ENCODE results near the gene NEK11.
A peak's percentile ranks its signal among the peaks of the same experiment; 100 is the strongest.

The NEK11 gene

DNA sequence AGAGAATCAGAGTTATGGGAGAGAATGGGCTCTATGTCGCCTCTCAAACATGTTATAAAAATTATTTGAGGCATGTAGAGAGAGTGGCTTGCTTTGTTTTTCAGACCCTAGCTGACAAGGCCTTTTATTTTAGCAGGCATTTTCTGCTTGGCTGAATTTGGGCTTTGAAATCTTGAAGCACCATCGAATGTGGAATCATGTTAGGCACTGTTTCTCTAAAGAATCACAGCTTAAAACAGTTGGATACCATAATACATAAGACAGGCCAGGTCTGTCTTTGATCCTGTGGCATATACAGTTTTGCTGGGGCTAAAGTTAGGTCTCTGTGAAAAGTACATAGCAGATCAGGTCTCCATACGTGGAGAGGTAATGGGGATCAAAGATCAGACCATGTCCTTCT, 142.7 kb downstream of the NEK11 start:
- no peak overlapping the region for H3K27ac Mint-ChIP-seq (ENCODE audit: low read depth)
- DNase-seq (ENCODE audit: low spot score in 2 of 2): no peak

GRCh38 chr3:131172502-131173200, 146.0 kb downstream of the NEK11 start:
- Mint-ChIP-seq H3K4me1 (peaks cover 23% of the 10 kb centered on the region), H3K27me3 (no peaks in the 10 kb centered on the region), H3K27ac (ENCODE audit: low read depth) (no peak overlapping the region), H3K9me3 (no peaks in the 10 kb centered on the region), H3K4me3 (no peak overlapping the region), H3K36me3 (ENCODE audit: insufficient read depth) (no peaks in the 10 kb centered on the region)
- DNase-seq (ENCODE audit: low spot score in 2 of 2) (no peak), ATAC-seq (replicated peaks; ENCODE audit: extremely low read depth, poor library complexity, severe bottlenecking) (no peak)

More for the DNA sequence above, 142.7 kb downstream of the NEK11 start:
- H3K4me1 Mint-ChIP-seq: peaks cover 10% of the 10 kb centered on the region
- H3K9me3 Mint-ChIP-seq: no peaks in the 10 kb centered on the region
- no peak for ATAC-seq (replicated peaks; ENCODE audit: extremely low read depth, poor library complexity, severe bottlenecking)
- H3K27me3 Mint-ChIP-seq: no peaks in the 10 kb centered on the region
- no peak overlapping the region for H3K4me3 Mint-ChIP-seq
- no peaks in the 10 kb centered on the region for H3K36me3 Mint-ChIP-seq (ENCODE audit: insufficient read depth)

DNA sequence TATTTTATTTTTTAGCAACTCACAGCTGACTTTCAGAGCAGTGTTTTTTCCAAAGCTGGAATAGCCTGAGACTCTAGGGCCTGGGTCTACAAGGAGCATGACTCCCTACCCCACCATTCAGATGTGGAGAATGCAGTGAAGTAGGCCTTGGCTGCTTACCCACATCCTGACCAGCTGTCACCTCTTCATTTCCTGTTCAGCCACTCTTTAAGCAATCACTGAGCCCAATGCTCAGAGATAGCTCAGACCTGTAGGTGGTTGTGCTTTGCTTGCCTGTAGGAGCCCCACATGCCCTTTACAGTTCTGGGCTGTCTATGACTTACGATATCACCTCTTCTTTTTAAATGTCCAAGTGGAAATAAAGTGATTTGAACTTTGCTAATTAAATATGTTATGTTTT, 148.1 kb downstream of the NEK11 start:
- H3K9me3 Mint-ChIP-seq: no peaks in the 10 kb centered on the region
- DNase-seq (ENCODE audit: low spot score in 2 of 2) (no peak), ATAC-seq (replicated peaks; ENCODE audit: extremely low read depth, poor library complexity, severe bottlenecking) (peak; percentile 89)
- no peaks in the 10 kb centered on the region for H3K27me3 Mint-ChIP-seq
- no peak overlapping the region for H3K4me3 Mint-ChIP-seq
- H3K27ac Mint-ChIP-seq (ENCODE audit: low read depth): no peak overlapping the region
- H3K36me3 Mint-ChIP-seq (ENCODE audit: insufficient read depth): no peaks in the 10 kb centered on the region
- peaks cover 23% of the 10 kb centered on the region for H3K4me1 Mint-ChIP-seq

DNA sequence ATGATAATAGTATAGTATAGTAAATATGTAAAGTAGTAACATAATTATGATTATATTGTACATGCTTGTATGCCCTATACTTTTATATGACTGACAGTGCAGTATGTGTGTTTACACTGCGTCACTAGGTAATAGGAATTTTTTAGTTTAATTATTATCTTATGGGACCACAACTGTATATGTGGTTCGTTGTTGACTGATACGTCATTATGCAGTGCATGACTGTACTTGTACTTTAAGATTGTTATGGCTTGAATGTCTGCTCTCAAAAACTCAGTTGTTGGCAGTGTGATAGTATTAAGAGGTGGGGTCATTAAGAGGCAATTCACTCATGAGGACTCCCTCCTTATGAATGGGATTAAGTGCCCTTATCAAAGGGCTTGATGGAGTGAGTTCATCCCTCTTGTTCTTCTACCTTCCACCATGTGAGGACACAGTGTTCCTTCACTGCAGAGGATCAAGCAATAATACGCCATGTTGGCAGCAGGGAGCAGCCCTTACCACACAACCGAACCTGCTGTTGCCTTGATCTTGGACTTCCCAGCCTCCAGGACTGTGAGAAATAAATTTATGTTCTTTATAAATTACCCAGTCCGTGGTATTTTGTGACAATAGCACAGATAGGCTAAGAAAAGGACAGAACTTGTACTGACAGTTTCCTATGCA, 152.2 kb downstream of the NEK11 start:
- Mint-ChIP-seq H3K4me3 (no peak overlapping the region), H3K27me3 (no peaks in the 10 kb centered on the region), H3K9me3 (no peaks in the 10 kb centered on the region), H3K4me1 (peaks cover 15% of the 10 kb centered on the region), H3K36me3 (ENCODE audit: insufficient read depth) (no peaks in the 10 kb centered on the region), H3K27ac (ENCODE audit: low read depth) (no peak overlapping the region)
- ATAC-seq (replicated peaks; ENCODE audit: extremely low read depth, poor library complexity, severe bottlenecking) (no peak), DNase-seq (ENCODE audit: low spot score in 2 of 2) (no peak)

DNA sequence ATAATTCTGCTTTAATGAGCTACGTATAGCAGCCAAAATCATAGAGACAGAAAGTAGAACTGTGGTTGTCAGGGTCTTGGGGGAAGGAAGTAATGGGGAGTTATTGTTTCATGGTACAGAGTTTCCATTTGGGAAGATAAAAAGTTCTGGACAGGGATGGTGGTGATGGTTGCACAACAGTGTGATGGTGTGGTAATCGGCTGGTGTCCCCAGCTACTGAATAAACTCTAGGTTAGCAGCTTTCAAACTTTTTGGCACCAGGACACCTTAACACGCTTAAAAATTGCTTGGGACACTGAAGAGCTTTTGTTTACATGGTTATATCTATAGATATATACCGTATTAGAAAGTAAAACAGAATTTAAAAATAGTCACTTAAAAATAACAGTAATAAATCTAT, 166.0 kb downstream of the NEK11 start:
- no peak overlapping the region for H3K27ac Mint-ChIP-seq (ENCODE audit: low read depth)
- no peaks in the 10 kb centered on the region for H3K36me3 Mint-ChIP-seq (ENCODE audit: insufficient read depth)
- DNase-seq (ENCODE audit: low spot score in 2 of 2): no peak
- no peak overlapping the region for H3K4me3 Mint-ChIP-seq
- no peaks in the 10 kb centered on the region for H3K27me3 Mint-ChIP-seq
- no peak for ATAC-seq (replicated peaks; ENCODE audit: extremely low read depth, poor library complexity, severe bottlenecking)
- no peaks in the 10 kb centered on the region for H3K9me3 Mint-ChIP-seq
- no peaks in the 10 kb centered on the region for H3K4me1 Mint-ChIP-seq

DNA sequence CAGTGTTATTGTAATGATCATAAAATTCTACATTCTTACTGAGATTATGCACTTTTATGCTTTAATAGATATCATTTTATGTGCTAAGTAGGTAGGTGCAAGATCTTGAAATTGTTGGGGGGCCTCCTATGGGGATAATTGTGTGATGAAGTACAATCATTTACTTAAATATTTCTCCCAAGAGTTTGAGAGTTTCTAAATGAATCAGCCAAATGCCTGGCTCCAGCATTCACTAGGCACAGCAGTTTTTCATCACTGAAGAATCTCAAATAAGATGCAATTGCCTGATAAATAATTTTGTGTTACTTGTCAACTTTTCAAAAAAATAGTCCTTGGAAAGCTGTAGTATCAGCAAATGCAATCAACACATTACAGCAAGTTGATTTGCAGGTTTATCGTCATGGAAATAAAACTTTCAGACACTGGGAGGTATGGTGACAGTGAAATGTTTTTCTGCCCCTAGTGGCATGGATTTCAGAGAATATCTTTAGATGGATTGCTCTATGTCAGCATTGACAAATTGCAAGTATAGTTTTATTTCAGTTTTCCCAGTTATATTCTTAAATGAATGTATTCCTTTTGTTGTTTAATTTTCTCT, 167.1 kb downstream of the NEK11 start:
- no peak for ATAC-seq (replicated peaks; ENCODE audit: extremely low read depth, poor library complexity, severe bottlenecking)
- Mint-ChIP-seq H3K9me3 (no peaks in the 10 kb centered on the region), H3K27me3 (no peaks in the 10 kb centered on the region), H3K36me3 (ENCODE audit: insufficient read depth) (no peaks in the 10 kb centered on the region), H3K27ac (ENCODE audit: low read depth) (no peak overlapping the region), H3K4me1 (no peaks in the 10 kb centered on the region), H3K4me3 (no peak overlapping the region)
- no peak for DNase-seq (ENCODE audit: low spot score in 2 of 2)

- no peaks in the 10 kb centered on the region for H3K27me3 Mint-ChIP-seq
- no peaks in the 10 kb centered on the region for H3K36me3 Mint-ChIP-seq (ENCODE audit: insufficient read depth)
- no peaks in the 10 kb centered on the region for H3K9me3 Mint-ChIP-seq
- H3K4me3 Mint-ChIP-seq: no peak overlapping the region
- ATAC-seq (replicated peaks; ENCODE audit: extremely low read depth, poor library complexity, severe bottlenecking): no peak
- DNase-seq (ENCODE audit: low spot score in 2 of 2): no peak
- H3K27ac Mint-ChIP-seq (ENCODE audit: low read depth): no peak overlapping the region
- no peaks in the 10 kb centered on the region for H3K4me1 Mint-ChIP-seq
Measured at GRCh38 chr3:131194816-131195215, 168.1 kb downstream of the NEK11 start.

DNA sequence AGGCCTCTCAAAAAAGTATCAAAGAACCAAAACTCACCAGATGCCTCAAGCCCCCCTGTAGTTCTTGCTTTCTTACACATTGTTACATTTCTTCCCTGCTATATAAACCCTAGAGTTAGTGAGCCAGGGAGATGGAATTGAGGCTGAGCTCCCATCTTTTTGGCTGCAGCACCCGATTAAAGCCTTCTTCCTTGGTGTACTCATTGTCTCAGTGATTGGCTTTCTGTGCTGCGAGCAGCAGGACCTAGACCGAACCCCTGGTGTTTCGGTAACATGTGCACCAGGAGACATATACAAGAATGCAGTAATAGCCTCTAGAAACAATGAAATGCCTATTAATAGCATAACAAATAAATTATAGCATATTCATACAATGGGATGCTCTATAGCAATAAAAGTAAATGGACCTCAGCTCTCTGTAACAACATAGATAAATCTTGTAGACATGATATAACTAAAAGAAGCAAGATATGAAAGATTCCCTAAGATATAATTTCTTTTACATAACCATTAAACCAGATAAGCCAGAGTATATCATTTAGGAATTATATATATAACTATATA, 174.0 kb downstream of the NEK11 start:
- no peak overlapping the region for H3K27ac Mint-ChIP-seq (ENCODE audit: low read depth)
- no peak for DNase-seq (ENCODE audit: low spot score in 2 of 2)
- no peak for ATAC-seq (replicated peaks; ENCODE audit: extremely low read depth, poor library complexity, severe bottlenecking)

DNA sequence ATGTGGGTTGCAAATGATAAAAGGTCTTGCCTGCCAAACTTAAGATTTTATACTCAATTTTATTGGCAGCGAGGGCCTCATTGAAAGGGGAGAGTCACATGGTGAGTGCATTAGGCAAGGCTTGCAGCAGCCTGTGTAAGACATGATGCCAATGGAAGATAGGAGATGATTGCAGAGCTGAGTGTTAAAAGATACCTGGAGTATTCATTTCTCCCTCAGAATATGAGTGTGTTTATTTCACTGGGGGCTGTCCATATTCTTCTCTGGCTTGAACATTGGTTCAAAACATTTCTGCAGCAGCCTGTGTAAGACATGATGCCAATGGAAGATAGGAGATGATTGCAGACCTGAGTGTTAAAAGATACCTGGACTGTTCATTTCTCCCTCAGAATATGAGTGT, 189.7 kb downstream of the NEK11 start:
- Mint-ChIP-seq H3K36me3 (ENCODE audit: insufficient read depth) (no peaks in the 10 kb centered on the region), H3K27me3 (peaks cover 26% of the 10 kb centered on the region), H3K4me3 (no peak overlapping the region), H3K27ac (ENCODE audit: low read depth) (no peak overlapping the region), H3K4me1 (no peaks in the 10 kb centered on the region), H3K9me3 (peaks cover 5% of the 10 kb centered on the region)
- ATAC-seq (replicated peaks; ENCODE audit: extremely low read depth, poor library complexity, severe bottlenecking): no peak
- no peak for DNase-seq (ENCODE audit: low spot score in 2 of 2)

More for the DNA sequence above, 174.0 kb downstream of the NEK11 start:
- no peaks in the 10 kb centered on the region for H3K27me3 Mint-ChIP-seq
- H3K9me3 Mint-ChIP-seq: peaks cover 10% of the 10 kb centered on the region
- no peak overlapping the region for H3K4me3 Mint-ChIP-seq
- no peaks in the 10 kb centered on the region for H3K4me1 Mint-ChIP-seq
- H3K36me3 Mint-ChIP-seq (ENCODE audit: insufficient read depth): no peaks in the 10 kb centered on the region

- no peaks in the 10 kb centered on the region for H3K4me1 Mint-ChIP-seq
- ATAC-seq (replicated peaks; ENCODE audit: extremely low read depth, poor library complexity, severe bottlenecking): no peak
- no peak for DNase-seq (ENCODE audit: low spot score in 2 of 2)
- peaks cover under 1% of the 10 kb centered on the region for H3K9me3 Mint-ChIP-seq
- no peak overlapping the region for H3K4me3 Mint-ChIP-seq
- H3K36me3 Mint-ChIP-seq (ENCODE audit: insufficient read depth): no peaks in the 10 kb centered on the region
- H3K27me3 Mint-ChIP-seq: peaks cover 26% of the 10 kb centered on the region
- no peak overlapping the region for H3K27ac Mint-ChIP-seq (ENCODE audit: low read depth)
Measured at GRCh38 chr3:131216801-131217200, 190.1 kb downstream of the NEK11 start.

DNA sequence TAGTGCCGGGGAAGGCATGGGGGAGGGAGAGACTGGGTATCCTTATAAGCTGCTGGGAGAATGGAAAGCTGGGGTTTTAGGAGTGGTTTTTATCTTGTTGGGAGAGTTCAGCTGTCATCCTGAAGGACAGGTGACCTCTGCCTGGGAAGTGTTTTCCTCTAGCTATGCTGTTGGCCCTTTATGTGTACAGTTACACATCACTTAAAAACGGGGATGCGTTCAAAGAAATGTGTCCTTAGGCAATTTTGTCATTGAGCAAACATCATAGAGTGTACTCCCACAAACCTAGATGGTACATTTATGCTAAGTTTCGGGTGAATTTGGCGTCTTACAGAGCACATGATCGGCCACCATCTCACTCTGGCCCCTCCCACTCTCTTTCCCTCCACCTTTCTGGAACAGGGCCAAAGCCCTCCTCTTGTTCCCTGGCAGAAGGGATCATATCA, 190.6 kb downstream of the NEK11 start:
- Mint-ChIP-seq H3K9me3 (no peaks in the 10 kb centered on the region), H3K27me3 (peaks cover 26% of the 10 kb centered on the region), H3K4me1 (no peaks in the 10 kb centered on the region), H3K27ac (ENCODE audit: low read depth) (no peak overlapping the region), H3K4me3 (no peak overlapping the region), H3K36me3 (ENCODE audit: insufficient read depth) (no peaks in the 10 kb centered on the region)
- no peak for DNase-seq (ENCODE audit: low spot score in 2 of 2)
- ATAC-seq (replicated peaks; ENCODE audit: extremely low read depth, poor library complexity, severe bottlenecking): no peak

DNA sequence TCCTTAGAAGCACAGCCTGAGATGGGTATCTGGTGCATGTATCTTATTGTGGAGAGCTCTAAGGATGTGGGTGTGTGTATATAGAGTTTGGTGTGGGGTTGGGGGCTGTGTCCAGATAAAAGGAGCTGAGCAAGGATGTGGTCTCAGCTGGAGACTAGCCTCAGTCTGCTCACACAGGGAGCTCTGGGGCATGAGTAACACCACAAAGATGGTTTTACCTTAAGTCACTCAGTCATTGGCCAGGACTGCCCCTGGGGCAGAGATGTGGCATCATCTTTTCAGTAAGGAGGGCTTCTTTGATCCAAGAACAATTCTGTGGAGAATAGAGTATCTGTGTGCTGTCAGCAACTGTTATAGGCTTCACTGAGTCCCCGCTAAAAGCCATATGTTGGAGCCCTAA, 191.5 kb downstream of the NEK11 start:
- no peaks in the 10 kb centered on the region for H3K36me3 Mint-ChIP-seq (ENCODE audit: insufficient read depth)
- DNase-seq (ENCODE audit: low spot score in 2 of 2) (no peak), ATAC-seq (replicated peaks; ENCODE audit: extremely low read depth, poor library complexity, severe bottlenecking) (no peak)
- H3K4me3 Mint-ChIP-seq: no peak overlapping the region
- no peak overlapping the region for H3K27ac Mint-ChIP-seq (ENCODE audit: low read depth)
- H3K4me1 Mint-ChIP-seq: peaks cover 3% of the 10 kb centered on the region
- H3K27me3 Mint-ChIP-seq: peaks cover 26% of the 10 kb centered on the region
- H3K9me3 Mint-ChIP-seq: no peaks in the 10 kb centered on the region

DNA sequence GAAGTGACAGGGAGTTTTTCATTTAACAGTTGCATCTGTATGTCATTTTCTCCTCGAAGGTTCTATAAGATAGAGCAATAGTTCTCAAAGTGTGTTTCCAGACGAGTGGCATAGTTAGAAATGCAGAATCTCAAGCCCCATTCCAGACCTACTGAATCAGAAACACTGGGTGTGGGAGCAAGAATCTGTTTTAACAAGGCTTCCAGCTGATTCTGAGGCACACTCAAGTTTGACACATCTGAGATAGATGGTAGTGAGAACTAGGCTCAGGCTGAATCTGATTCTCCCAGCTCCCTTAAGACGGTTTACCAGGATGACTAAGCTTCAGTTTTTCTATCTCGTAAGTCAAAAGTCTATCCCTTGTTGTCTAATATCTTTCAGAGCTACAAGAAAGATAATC, 195.1 kb downstream of the NEK11 start:
- H3K27me3 Mint-ChIP-seq: peaks cover 6% of the 10 kb centered on the region
- no peaks in the 10 kb centered on the region for H3K9me3 Mint-ChIP-seq
- no peaks in the 10 kb centered on the region for H3K36me3 Mint-ChIP-seq (ENCODE audit: insufficient read depth)
- H3K4me3 Mint-ChIP-seq: no peak overlapping the region
- DNase-seq (ENCODE audit: low spot score in 2 of 2): no peak
- peaks cover 6% of the 10 kb centered on the region for H3K4me1 Mint-ChIP-seq
- H3K27ac Mint-ChIP-seq (ENCODE audit: low read depth): no peak overlapping the region
- no peak for ATAC-seq (replicated peaks; ENCODE audit: extremely low read depth, poor library complexity, severe bottlenecking)

All from central memory CD8-positive, alpha-beta T cell (primary cell).